ENCODE results near the gene NOPCHAP1. TPM values are rescaled to one million over a fixed set of nuclear protein-coding genes. Genes with fewer than 3 reads are reported as not detected.

The NOPCHAP1 gene
- total and polyA plus RNA-seq, 2 of the 4 experiments (the other 2 are of a cell fraction) = 5.6 to 9.3 TPM

DNA sequence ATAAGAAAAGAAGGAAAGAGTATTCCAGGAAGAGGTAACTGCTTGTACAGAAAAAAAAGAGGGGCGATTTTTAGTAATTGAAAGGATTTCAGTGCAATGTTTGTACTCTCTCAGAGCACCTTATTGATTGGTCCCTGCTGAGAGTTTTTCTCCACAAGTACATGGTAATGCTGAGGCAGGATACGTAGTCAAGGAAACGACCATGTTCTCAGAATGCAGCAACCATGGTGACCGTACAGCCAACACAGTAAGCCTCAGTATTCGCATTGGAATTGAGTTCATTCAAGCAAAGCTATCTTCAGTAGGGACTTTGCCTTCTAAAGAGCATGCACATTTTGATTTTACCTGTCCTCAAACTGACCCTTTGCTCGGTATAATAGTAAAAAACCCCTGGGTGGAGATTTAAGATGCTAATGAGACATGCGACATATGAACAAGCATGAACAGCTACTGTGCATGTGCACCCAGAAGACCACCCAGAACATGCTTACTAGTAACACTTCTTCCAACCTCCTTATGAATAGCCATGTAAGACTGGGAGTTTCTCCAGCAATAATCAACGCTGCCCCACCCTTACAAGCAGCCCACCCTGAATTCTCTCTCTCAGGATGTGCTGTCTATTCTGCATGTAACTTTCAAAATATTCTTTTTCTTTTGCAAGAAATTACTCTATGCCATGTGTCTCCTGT, 21.8 kb upstream of the NOPCHAP1 start:
- Histone ChIP-seq H3K4ac (ENCODE audit: low read depth, low read length) (no peak overlapping the region), H3K79me1 (ENCODE audit: low read depth in 1 of 2, low read length in 2 of 2) (no peaks in the 10 kb centered on the region), H3K14ac (replicated peaks; ENCODE audit: low read depth, low read length) (no peak overlapping the region), H3K9me1 (ENCODE audit: insufficient read depth, low read length) (no peaks in the 10 kb centered on the region), H2AK9ac (replicated peaks; ENCODE audit: low read depth, low read length, poor library complexity) (no peak overlapping the region), H2BK15ac (ENCODE audit: low read depth, low read length) (no peak overlapping the region), H3K27ac (ENCODE audit: insufficient read depth, low read length) (no peak overlapping the region), H4K8ac (ENCODE audit: low read depth in 2 of 2, low read length in 2 of 2) (no peak overlapping the region), H4K5ac (ENCODE audit: low read depth, low read length) (no peak overlapping the region), H3K9ac (ENCODE audit: low read depth, low read length) (no peak overlapping the region), H3K27me3 (ENCODE audit: control insufficient read depth, insufficient read depth, low read length) (peaks cover 23% of the 10 kb centered on the region), H2BK5ac (ENCODE audit: low read depth, low read length, poor library complexity, severe bottlenecking) (no peak overlapping the region), H3K9me3 (ENCODE audit: control insufficient read depth, insufficient read depth, low read length) (peaks cover 4% of the 10 kb centered on the region; the same call in 1 of the 2 replicates), H3K36me3 (ENCODE audit: control insufficient read depth, insufficient read depth, low read length) (no peaks in the 10 kb centered on the region), H3K23ac (ENCODE audit: low read depth, low read length) (no peak overlapping the region), H2AK5ac (ENCODE audit: low read depth, low read length) (no peak overlapping the region), H3K4me3 (ENCODE audit: insufficient read depth, low read depth, low read length) (no peak overlapping the region), H3K56ac (ENCODE audit: extremely low read depth, insufficient read depth, low read length) (no peak overlapping the region), H2AFZ (replicated peaks; ENCODE audit: low read length, poor library complexity) (no peak overlapping the region), H4K20me1 (ENCODE audit: insufficient read depth, low read length) (no peaks in the 10 kb centered on the region), H3K4me2 (ENCODE audit: low read depth, low read length) (no peak overlapping the region), H2BK120ac (ENCODE audit: low read depth, low read length) (no peak overlapping the region), H4K91ac (ENCODE audit: insufficient read depth, low read depth, low read length) (no peak overlapping the region), H2BK20ac (ENCODE audit: low read depth, low read length) (no peak overlapping the region), H3K4me1 (ENCODE audit: control insufficient read depth, insufficient read depth, low read length) (peaks cover 6% of the 10 kb centered on the region), H3K18ac (ENCODE audit: low read depth, low read length) (no peak overlapping the region)
- TF ChIP-seq POLR2A (IDR thresholded peaks at IDR 0.05; ENCODE audit: low read depth, low read length) (no peak), BHLHE40 (IDR thresholded peaks at IDR 0.05; ENCODE audit: low read depth, low read length) (no peak), SMC3 (IDR thresholded peaks at IDR 0.05; ENCODE audit: low read depth, low read length) (no peak)
- TF ChIP-seq, protein P1, sequence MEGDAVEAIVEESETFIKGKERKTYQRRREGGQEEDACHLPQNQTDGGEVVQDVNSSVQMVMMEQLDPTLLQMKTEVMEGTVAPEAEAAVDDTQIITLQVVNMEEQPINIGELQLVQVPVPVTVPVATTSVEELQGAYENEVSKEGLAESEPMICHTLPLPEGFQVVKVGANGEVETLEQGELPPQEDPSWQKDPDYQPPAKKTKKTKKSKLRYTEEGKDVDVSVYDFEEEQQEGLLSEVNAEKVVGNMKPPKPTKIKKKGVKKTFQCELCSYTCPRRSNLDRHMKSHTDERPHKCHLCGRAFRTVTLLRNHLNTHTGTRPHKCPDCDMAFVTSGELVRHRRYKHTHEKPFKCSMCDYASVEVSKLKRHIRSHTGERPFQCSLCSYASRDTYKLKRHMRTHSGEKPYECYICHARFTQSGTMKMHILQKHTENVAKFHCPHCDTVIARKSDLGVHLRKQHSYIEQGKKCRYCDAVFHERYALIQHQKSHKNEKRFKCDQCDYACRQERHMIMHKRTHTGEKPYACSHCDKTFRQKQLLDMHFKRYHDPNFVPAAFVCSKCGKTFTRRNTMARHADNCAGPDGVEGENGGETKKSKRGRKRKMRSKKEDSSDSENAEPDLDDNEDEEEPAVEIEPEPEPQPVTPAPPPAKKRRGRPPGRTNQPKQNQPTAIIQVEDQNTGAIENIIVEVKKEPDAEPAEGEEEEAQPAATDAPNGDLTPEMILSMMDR (conservative IDR thresholded peaks at IDR 0.05; ENCODE audit: low read depth, low read length) = no peak
- TF ChIP-seq, protein P2, sequence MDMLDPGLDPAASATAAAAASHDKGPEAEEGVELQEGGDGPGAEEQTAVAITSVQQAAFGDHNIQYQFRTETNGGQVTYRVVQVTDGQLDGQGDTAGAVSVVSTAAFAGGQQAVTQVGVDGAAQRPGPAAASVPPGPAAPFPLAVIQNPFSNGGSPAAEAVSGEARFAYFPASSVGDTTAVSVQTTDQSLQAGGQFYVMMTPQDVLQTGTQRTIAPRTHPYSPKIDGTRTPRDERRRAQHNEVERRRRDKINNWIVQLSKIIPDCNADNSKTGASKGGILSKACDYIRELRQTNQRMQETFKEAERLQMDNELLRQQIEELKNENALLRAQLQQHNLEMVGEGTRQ (IDR thresholded peaks at IDR 0.05; ENCODE audit: low read depth, low read length) = no peak
- no TSS peak for BruUV-seq (replicated peaks)
- WGBS, 2 experiments (ENCODE audit: extremely low coverage in 2 of 2, insufficient read length in 1 of 2) = 87% methylated on average over 3 of the region's 8 CpGs; no CpG with 5 or more reads in 1 of the 2 experiments
- intact Hi-C loops (cut with micrococcal nuclease) (no loop called here), dilution Hi-C loops (cut with HindIII; ENCODE audit: low sequenced_read_pairs, unreplicated experiment) (no loop called here), in situ Hi-C loops (cut with MboI; ENCODE audit: low sequenced_read_pairs) (no loop called here)
- POLR2A ChIA-PET (ENCODE audit: unreplicated experiment) = no interaction called here
- ATAC-seq (ENCODE audit: low read depth) (no peak), DNase-seq (no peak)
- CTCF ChIA-PET = no interaction called here

Data from IMR-90 (cell line).